Gastrocnemius medialis (tissue), 4 donors: Measurements from ENCODE around the gene PDXK. TPM values are rescaled to one million over a fixed set of nuclear protein-coding genes. Genes with fewer than 3 reads are reported as not detected.

ENCODE experiments used
- ATAC-seq, 2 donors: fragments of 150-250 bp; one replicate each; pipeline ENCODE4 v1.9.1; 2016
- DNase-seq, 2 donors: peaks; one replicate each; pipeline ENCODE4 v3.0.0-alpha.2; 2019
- H3K27ac ChIP-seq, 4 donors: fragments of 200-600 bp; sonication (generic); 1 replicate in 1 of 4; 2 replicates in 3 of 4; pipeline ENCODE4 v1.5.1; 2016 to 2018; ENCODE audit warnings: mild to moderate bottlenecking in 2 of 4, moderate library complexity in 1 of 4
- H3K27me3 ChIP-seq, 3 donors: fragments of 200-600 bp; sonication (generic) in 2 of 3; 1 replicate in 1 of 3; 2 replicates in 2 of 3; pipeline versions ENCODE4 v1.5.1 to v1.6.0; 2016 to 2019; ENCODE audit warnings: mild to moderate bottlenecking in 1 of 3, moderate library complexity in 1 of 3
- H3K36me3 ChIP-seq, 2 donors: fragments of 200-600 bp; sonication (generic) in 1 of 2; one replicate each; pipeline ENCODE4 v1.5.1; 2017 to 2018
- H3K4me1 ChIP-seq, 2 donors: fragments of 200-600 bp; sonication (generic) in 1 of 2; one replicate each; pipeline ENCODE4 v1.5.1; 2016 to 2017; ENCODE audit warnings: mild to moderate bottlenecking in 2 of 2
- H3K4me3 ChIP-seq, 4 donors: fragments of 200-600 bp; sonication (generic) in 3 of 4; 1 replicate in 1 of 4; 2 replicates in 3 of 4; pipeline ENCODE4 v1.5.1; 2016 to 2019; ENCODE audit warnings: mild to moderate bottlenecking in 2 of 4
- H3K9me3 ChIP-seq, 3 donors: fragments of 200-600 bp; sonication (generic) in 2 of 3; 1 replicate in 1 of 3; 2 replicates in 2 of 3; pipeline ENCODE4 v1.5.1; 2016 to 2019
- POLR2A ChIP-seq, 2 donors: fragments of 450-650 bp; IDR thresholded peaks; one replicate each; pipeline ENCODE4 v1.6.1; 2017; ENCODE audit warnings: antibody characterized with exemption in 2 of 2, mild to moderate bottlenecking in 2 of 2, moderate library complexity in 2 of 2
- in situ Hi-C, 4 donors: fragments of 200-750 bp; cut with MboI; loops; one replicate each; pipeline versions ENCODE4 v1.15.0 to v1.8.0; 2017; ENCODE audit warnings: low sequenced_read_pairs in 4 of 4
- intact Hi-C: fragments of 100-400 bp; cut with DNase I; formaldehyde crosslinking; loops from one replicate; pipeline ENCODE4 v1.15.1; 2023; ENCODE audit warnings: low total_unique reads
- total RNA-seq, 4 donors: library from RNA; depleted of rRNA; stranded (reverse); fragments of >200 nt; gene quantifications; one replicate each; pipeline versions ENCODE4 v1.1.0 to v1.2.3, GENCODE V29; 2016
- TF ChIP-seq, protein P1 (sequence below), 5 experiments: fragments of 450-650 bp in 3 of 5; fragments of 200-600 bp in 2 of 5; sonication (generic) in 2 of 5; IDR thresholded peaks in 4 of 5; conservative IDR thresholded peaks in 1 of 5; 1 replicate in 4 of 5; 2 replicates in 1 of 5; pipeline ENCODE4 v1.5.1; 2016 to 2019; ENCODE audit warnings: antibody characterized with exemption in 5 of 5, mild to moderate bottlenecking in 3 of 5, moderate library complexity in 3 of 5

The PDXK gene
- total RNA-seq, 4 donors from 2014 or later = 12.4 to 39.2 (median 21.9) TPM

DNA sequence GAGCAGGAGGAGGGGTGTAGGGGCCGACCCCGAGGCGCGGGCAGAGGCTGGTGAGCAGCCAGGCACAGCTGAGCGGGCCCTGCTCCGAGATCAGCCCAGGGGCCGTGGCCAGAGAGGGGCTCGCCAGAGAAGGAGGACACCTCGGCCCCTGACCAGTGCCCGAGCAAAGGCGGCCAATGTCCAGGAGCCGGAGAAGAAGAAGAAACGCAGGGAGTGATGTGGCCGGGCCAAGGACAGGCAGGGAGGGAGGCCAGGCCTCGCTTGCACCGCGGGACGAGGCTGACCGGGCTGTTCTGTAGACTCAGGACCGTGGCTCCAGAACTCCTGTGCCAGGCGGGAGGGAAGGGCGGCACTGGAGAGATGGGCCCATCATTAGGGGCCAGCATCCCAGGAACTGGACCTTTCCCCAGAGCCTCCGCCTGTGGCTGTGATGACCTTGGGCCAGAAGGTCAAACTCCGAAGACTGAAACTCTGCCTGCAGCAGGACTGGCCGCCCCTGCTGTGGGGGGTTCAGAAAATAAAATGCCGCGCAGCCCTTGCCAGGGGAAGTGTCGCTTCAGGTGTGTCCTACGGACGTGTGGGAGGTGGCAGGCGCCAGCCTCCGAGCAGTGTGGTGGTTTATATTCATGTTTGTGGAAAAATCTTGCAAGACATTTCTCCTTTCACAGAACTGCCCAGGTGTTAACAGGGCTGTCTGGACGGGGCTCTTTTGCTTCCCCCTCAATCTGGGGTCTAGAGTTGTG lies 84.8 kb downstream of the PDXK start:
- H3K9me3 ChIP-seq = no peaks in the 10 kb centered on the region
- peaks cover 0 to 48% of the 10 kb centered on the region in 2 donors for H3K36me3 ChIP-seq
- H3K27ac ChIP-seq = no peak overlapping the region
- no peak overlapping the region for H3K4me3 ChIP-seq
- H3K27me3 ChIP-seq = no peaks in the 10 kb centered on the region
- DNase-seq = no peak
- no peak for TF ChIP-seq POLR2A (IDR thresholded peaks at IDR 0.05)
- no peak for ATAC-seq
- in situ Hi-C loops (loop anchor here in 2 of 4 donors (10.0 to 25.0 kb wide), 2 partner anchors 91 to 101 kb away; partner anchors contain the start of gene PDXK (in 1 of the 2)), intact Hi-C loops (no loop called here)
- H3K4me1 ChIP-seq = no peaks in the 10 kb centered on the region

DNA sequence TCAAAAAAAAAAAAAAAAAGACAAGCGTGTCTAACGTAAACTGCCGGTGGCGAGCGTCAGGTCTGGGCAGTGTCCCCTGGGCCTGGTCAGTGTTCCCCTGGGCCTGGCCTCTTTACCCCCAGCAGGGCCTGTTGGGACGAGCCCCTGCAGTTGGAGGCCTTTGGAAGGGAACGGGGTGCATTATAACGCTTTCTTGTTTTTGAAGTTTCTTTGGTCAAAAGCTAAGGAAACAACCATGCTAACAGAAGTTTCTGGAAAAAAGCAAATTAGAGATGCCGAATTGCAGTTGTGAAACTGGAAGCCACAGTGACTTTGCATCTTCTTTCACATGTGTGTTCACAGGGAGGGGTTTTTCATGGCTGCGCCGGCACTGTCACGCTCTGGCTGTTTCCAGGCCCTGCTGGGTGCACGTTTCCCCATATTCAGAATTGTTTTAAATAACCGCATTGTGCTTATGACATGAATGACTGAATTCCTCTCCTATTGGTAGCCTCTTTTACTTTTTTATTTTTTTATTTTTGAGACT lies 86.4 kb downstream of the PDXK start:
- no peaks in the 10 kb centered on the region for H3K27me3 ChIP-seq
- H3K4me1 ChIP-seq = no peaks in the 10 kb centered on the region
- H3K36me3 ChIP-seq = peaks cover 0 to 34% of the 10 kb centered on the region in 2 donors
- no peak overlapping the region for H3K27ac ChIP-seq
- in situ Hi-C loops = loop anchor here in 2 of 4 donors (10.0 to 25.0 kb wide), 2 partner anchors 93 to 99 kb away; partner anchors contain the start of gene PDXK (in 1 of the 2)
- no peak for TF ChIP-seq POLR2A (IDR thresholded peaks at IDR 0.05)
- TF ChIP-seq, protein P1, sequence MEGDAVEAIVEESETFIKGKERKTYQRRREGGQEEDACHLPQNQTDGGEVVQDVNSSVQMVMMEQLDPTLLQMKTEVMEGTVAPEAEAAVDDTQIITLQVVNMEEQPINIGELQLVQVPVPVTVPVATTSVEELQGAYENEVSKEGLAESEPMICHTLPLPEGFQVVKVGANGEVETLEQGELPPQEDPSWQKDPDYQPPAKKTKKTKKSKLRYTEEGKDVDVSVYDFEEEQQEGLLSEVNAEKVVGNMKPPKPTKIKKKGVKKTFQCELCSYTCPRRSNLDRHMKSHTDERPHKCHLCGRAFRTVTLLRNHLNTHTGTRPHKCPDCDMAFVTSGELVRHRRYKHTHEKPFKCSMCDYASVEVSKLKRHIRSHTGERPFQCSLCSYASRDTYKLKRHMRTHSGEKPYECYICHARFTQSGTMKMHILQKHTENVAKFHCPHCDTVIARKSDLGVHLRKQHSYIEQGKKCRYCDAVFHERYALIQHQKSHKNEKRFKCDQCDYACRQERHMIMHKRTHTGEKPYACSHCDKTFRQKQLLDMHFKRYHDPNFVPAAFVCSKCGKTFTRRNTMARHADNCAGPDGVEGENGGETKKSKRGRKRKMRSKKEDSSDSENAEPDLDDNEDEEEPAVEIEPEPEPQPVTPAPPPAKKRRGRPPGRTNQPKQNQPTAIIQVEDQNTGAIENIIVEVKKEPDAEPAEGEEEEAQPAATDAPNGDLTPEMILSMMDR (IDR thresholded peaks at IDR 0.05 in 4 of 5, conservative IDR thresholded peaks at IDR 0.05 in 1 of 5) = no peak
- H3K4me3 ChIP-seq = no peak overlapping the region
- no peak for ATAC-seq
- intact Hi-C loops = no loop called here
- H3K9me3 ChIP-seq = no peaks in the 10 kb centered on the region
- DNase-seq = no peak

GRCh38 chr21:43806017-43806710 lies 87.2 kb downstream of the PDXK start:
- no peak for TF ChIP-seq POLR2A (IDR thresholded peaks at IDR 0.05)
- TF ChIP-seq, protein P1 (IDR thresholded peaks at IDR 0.05 in 4 of 5, conservative IDR thresholded peaks at IDR 0.05 in 1 of 5) = no peak
- Histone ChIP-seq H3K4me1 (peaks cover 6 to 7% of the 10 kb centered on the region in 2 donors), H3K27ac (no peak overlapping the region), H3K36me3 (peaks cover 0 to 25% of the 10 kb centered on the region in 2 donors), H3K27me3 (no peaks in the 10 kb centered on the region), H3K4me3 (no peak overlapping the region), H3K9me3 (no peaks in the 10 kb centered on the region)
- DNase-seq = no peak
- in situ Hi-C loops = loop anchor here in 2 of 4 donors (10.0 to 25.0 kb wide), 2 partner anchors 94 to 99 kb away; partner anchors contain the start of gene PDXK (in 1 of the 2)
- intact Hi-C loops = no loop called here
- ATAC-seq = no peak

GRCh38 chr21:43808367-43808766 lies 89.4 kb downstream of the PDXK start:
- Histone ChIP-seq H3K36me3 (peaks cover 0 to 3% of the 10 kb centered on the region in 2 donors), H3K27me3 (no peaks in the 10 kb centered on the region), H3K4me3 (no peak overlapping the region), H3K4me1 (peaks cover 21% of the 10 kb centered on the region in 2 donors), H3K9me3 (no peaks in the 10 kb centered on the region), H3K27ac (no peak overlapping the region)
- DNase-seq = no peak
- no peak for TF ChIP-seq POLR2A (IDR thresholded peaks at IDR 0.05)
- TF ChIP-seq, protein P1 (IDR thresholded peaks at IDR 0.05 in 4 of 5, conservative IDR thresholded peaks at IDR 0.05 in 1 of 5) = no peak
- no peak for ATAC-seq
- in situ Hi-C loops (loop anchor here in 2 of 4 donors (10.0 to 25.0 kb wide), 2 partner anchors 96 kb away; partner anchors contain the start of gene PDXK (in 1 of the 2)), intact Hi-C loops (no loop called here)
